Trophoblast cell (in vitro differentiated cells and primary cell): Measurements from ENCODE around the gene CBL.
A peak's percentile ranks its signal among the peaks of the same experiment; 100 is the strongest.

Experiments used
- DNase-seq, 2 donors: peaks; one replicate each; pipeline ENCODE4 v3.0.0-alpha.2; 2016
- H2AFZ ChIP-seq: 2 replicates; pipeline ENCODE4 v1.6.1; 2013; ENCODE audit warnings: low read length, moderate library complexity, mild to moderate bottlenecking; ENCODE audit not compliant: insufficient read depth, poor library complexity
- H2AK5ac ChIP-seq: 2 replicates; pipeline ENCODE4 v1.6.1; 2013; ENCODE audit warnings: mild to moderate bottlenecking, low read length
- H2BK120ac ChIP-seq: 2 replicates; pipeline ENCODE4 v1.6.1; 2013; ENCODE audit warnings: low read length, mild to moderate bottlenecking, moderate library complexity; ENCODE audit not compliant: insufficient read depth, poor library complexity
- H2BK12ac ChIP-seq: 2 replicates; pipeline ENCODE4 v1.6.1; 2013; ENCODE audit warnings: mild to moderate bottlenecking, low read length, moderate library complexity
- H2BK5ac ChIP-seq: 2 replicates; pipeline ENCODE4 v1.6.1; 2013; ENCODE audit warnings: low read length, low read depth, moderate library complexity, mild to moderate bottlenecking; ENCODE audit not compliant: poor library complexity
- H3K14ac ChIP-seq: 2 replicates; pipeline ENCODE4 v1.6.1; 2013; ENCODE audit warnings: mild to moderate bottlenecking, low read length
- H3K18ac ChIP-seq: 2 replicates; pipeline ENCODE4 v1.6.1; 2013; ENCODE audit warnings: mild to moderate bottlenecking, low read length
- H3K23ac ChIP-seq: 2 replicates; pipeline ENCODE4 v1.6.1; 2013; ENCODE audit warnings: low read length
- H3K27ac ChIP-seq: 2 replicates; pipeline ENCODE4 v1.5.1; 2013; ENCODE audit warnings: low read depth, mild to moderate bottlenecking, inconsistent platforms, low read length, moderate library complexity
- H3K27me3 ChIP-seq: 2 replicates; pipeline ENCODE4 v1.6.1; 2013; ENCODE audit warnings: inconsistent platforms, mild to moderate bottlenecking, low read length, moderate library complexity; ENCODE audit not compliant: insufficient read depth
- H3K36me3 ChIP-seq, 2 experiments: 1 replicate in 1 of 2; 2 replicates in 1 of 2; pipeline ENCODE4 v1.6.1; 2013; ENCODE audit warnings: low read length in 2 of 2, mild to moderate bottlenecking in 2 of 2, moderate library complexity in 1 of 2; ENCODE audit not compliant: insufficient read depth in 2 of 2, control insufficient read depth in 1 of 2
- H3K4ac ChIP-seq: 2 replicates; pipeline ENCODE4 v1.6.1; 2013; ENCODE audit warnings: low read depth, mild to moderate bottlenecking, low read length, moderate library complexity
- H3K4me1 ChIP-seq, 2 experiments: 1 replicate in 1 of 2; 2 replicates in 1 of 2; pipeline ENCODE4 v1.6.1; 2013; ENCODE audit warnings: low read length in 2 of 2, mild to moderate bottlenecking in 2 of 2, moderate library complexity in 1 of 2; ENCODE audit not compliant: insufficient read depth in 2 of 2, control insufficient read depth in 1 of 2
- H3K4me2 ChIP-seq: 2 replicates; pipeline ENCODE4 v1.6.1; 2013; ENCODE audit warnings: inconsistent platforms, mild to moderate bottlenecking, low read length, moderate library complexity
- H3K4me3 ChIP-seq: 2 replicates; pipeline ENCODE4 v1.5.1; 2013; ENCODE audit warnings: mild to moderate bottlenecking, low read depth, low read length, inconsistent platforms
- H3K79me1 ChIP-seq: one replicate; pipeline ENCODE4 v1.6.1; 2013; ENCODE audit warnings: low read length
- H3K79me2 ChIP-seq: 2 replicates; pipeline ENCODE4 v1.6.1; 2013; ENCODE audit warnings: low read length, mild to moderate bottlenecking; ENCODE audit not compliant: control insufficient read depth, insufficient read depth, poor library complexity
- H3K9ac ChIP-seq: 2 replicates; pipeline ENCODE4 v1.6.1; 2013; ENCODE audit warnings: mild to moderate bottlenecking, low read length
- H3K9me3 ChIP-seq: 2 replicates; pipeline ENCODE4 v1.6.1; 2013; ENCODE audit warnings: low read depth, mild to moderate bottlenecking, control low read depth, inconsistent platforms, low read length; ENCODE audit not compliant: insufficient read depth
- H4K12ac ChIP-seq: 2 replicates; pipeline ENCODE4 v1.6.1; 2013; ENCODE audit warnings: low read depth, mild to moderate bottlenecking, low read length, moderate library complexity
- H4K8ac ChIP-seq: 2 replicates; pipeline ENCODE4 v1.6.1; 2013; ENCODE audit warnings: low read depth, mild to moderate bottlenecking, low read length, moderate library complexity
- H4K91ac ChIP-seq: one replicate; pipeline ENCODE4 v1.6.1; 2013; ENCODE audit warnings: low read depth, mild to moderate bottlenecking, low read length, moderate library complexity
- WGBS: extraction: QIAGEN DNeasy Blood & Tissue Kit; methylation state at CpG from one replicate; pipeline ENCODE4 v1.1.7; 2013; ENCODE audit warnings: missing lambda C conversion rate; ENCODE audit not compliant: insufficient read length, insufficient coverage; ENCODE audit errors: extremely low coverage; 5-methylcytosine and 5-hydroxymethylcytosine counted together

Gene CBL

DNA sequence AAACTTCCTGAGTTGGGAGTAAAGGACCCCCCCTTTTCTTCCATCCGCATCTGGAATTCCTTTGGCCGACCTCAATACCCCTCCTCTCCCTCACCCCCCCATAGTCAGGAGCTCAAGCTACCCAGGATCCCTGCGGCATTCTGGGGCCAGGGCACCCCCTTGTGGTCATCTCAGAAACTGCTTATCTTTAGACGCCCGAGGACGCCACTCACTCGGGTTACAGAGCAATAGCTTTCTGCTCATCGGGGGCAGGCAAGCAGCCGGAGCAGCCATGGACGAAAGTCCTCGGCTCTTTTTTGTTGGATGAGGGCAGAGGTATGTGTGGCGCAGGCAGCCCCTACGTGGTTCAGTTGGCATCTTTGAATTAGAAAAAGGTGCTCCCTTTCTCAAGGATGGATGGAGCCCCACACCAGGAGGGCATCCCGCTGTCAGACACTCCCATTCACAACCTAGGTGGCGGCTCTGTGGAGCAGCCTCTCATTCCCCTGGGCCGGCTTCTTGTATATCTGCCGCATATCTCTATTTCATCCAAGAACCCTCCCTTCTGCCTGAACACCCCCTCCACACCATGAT is 132.3 kb downstream of the CBL start:
- Histone ChIP-seq H3K18ac (no peak overlapping the region), H3K14ac (no peak overlapping the region), H3K79me1 (peaks cover 13% of the 10 kb centered on the region), H3K9ac (no peak overlapping the region), H3K4me2 (peak overlapping the region; percentile 57), H3K9me3 (peaks cover 2% of the 10 kb centered on the region), H2BK12ac (no peak overlapping the region), H4K91ac (no peak overlapping the region), H3K27ac (peak overlapping the region; percentile 86), H2AK5ac (no peak overlapping the region), H3K79me2 (peaks cover 9% of the 10 kb centered on the region), H3K4me1 (peaks cover 31 to 41% of the 10 kb centered on the region in 2 experiments), H2BK5ac (no peak overlapping the region), H4K12ac (no peak overlapping the region), H3K36me3 (peaks cover 11 to 12% of the 10 kb centered on the region in 2 experiments), H2BK120ac (no peak overlapping the region), H3K4me3 (no peak overlapping the region), H3K27me3 (peaks cover 26% of the 10 kb centered on the region), H2AFZ (no peak overlapping the region), H4K8ac (peak overlapping the region; percentile 68), H3K23ac (no peak overlapping the region), H3K4ac (no peak overlapping the region)
- no CpG with 5 or more reads among the region's 17 CpGs for WGBS
- DNase-seq: peak in 1 of 2 donors; percentile 87

DNA sequence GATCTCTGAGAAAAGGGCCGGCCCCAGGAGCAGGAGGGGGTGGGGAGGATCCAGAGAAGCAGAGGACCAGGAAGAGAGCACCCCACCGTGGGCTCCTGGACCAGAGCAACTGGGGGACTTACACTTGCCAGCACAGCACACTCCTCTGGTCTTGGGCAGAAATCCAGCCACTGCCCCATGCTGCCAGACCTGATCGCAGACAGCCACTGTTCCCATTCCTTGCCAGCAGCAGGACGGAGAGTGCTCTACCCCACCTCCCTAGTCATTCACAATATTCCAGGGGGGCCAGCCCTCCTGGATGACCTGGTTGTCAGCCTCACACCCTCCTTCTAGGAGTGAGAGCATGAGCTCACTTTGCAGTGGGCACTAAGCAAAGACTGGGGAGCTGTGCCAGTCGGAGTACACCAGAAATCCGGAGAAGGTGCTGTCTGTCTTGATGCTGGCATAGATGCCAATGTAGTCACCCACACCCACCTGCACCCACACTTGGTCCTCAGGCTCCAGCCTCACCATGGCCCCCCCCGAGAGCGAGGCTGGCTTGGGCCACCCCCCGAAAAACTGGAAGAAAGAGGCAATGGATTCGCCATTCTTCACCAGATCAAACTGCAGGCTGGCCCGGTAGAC is 132.9 kb downstream of the CBL start:
- Histone ChIP-seq H2BK12ac (no peak overlapping the region), H3K18ac (no peak overlapping the region), H3K4me1 (peaks cover 31 to 41% of the 10 kb centered on the region in 2 experiments), H2BK5ac (no peak overlapping the region), H3K4me2 (peak overlapping the region; percentile 79), H3K79me2 (peaks cover 9% of the 10 kb centered on the region), H3K23ac (no peak overlapping the region), H3K79me1 (peaks cover 10% of the 10 kb centered on the region), H3K9ac (no peak overlapping the region), H3K27me3 (peaks cover 26% of the 10 kb centered on the region), H4K91ac (peak overlapping the region; percentile 25), H3K14ac (no peak overlapping the region), H3K9me3 (peaks cover 2% of the 10 kb centered on the region), H4K8ac (no peak overlapping the region), H3K36me3 (peaks cover 11 to 12% of the 10 kb centered on the region in 2 experiments), H2AFZ (no peak overlapping the region), H4K12ac (no peak overlapping the region), H2BK120ac (no peak overlapping the region), H3K4ac (no peak overlapping the region), H3K27ac (no peak overlapping the region), H2AK5ac (peak overlapping the region; percentile 1), H3K4me3 (peak overlapping the region; percentile 57)
- no peak for DNase-seq
- no CpG with 5 or more reads among the region's 11 CpGs for WGBS

DNA sequence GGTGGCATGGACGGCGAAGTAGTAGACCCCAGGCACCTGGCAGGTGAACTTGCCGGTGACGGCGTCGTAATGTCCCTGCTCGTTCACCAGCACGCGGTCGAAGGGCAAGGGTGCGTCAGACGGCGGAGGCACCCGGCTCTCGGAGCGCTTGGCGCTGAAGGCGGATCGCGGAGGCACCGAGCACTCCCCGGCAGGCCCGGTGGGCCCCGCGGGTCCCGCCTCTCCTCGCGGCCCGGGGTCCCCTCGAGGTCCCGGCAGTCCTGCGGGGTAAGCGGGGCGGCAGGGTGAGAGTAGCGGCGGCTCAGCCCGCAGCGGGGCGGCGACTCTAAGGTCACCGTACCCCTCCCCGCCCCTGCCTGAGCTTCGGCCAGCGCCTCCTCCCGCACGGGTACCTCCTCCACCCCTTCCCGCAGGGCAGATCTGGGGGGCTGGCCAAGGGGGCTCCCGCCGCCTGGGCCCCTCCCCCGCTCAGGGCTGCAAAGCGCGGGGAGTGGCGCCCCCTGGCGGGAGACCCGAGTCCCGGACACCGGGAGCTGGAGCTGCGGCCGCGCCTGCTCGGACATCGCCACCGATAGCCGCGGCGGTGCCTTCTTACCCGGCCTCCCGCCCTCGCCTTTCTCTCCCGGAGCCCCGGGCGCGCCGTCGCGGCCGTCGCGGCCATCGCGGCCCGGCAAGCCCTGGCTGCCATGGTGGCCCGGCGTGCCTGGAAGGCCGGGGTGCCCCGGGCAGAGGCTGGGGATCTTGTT is 133.6 kb downstream of the CBL start:
- peak overlapping the region; percentile 37 for H2BK120ac ChIP-seq
- H3K4me2 ChIP-seq: peak overlapping the region; percentile 79
- peaks cover 26% of the 10 kb centered on the region for H3K27me3 ChIP-seq
- no CpG with 5 or more reads among the region's 86 CpGs for WGBS
- no peak overlapping the region for H3K23ac ChIP-seq
- peaks cover 5% of the 10 kb centered on the region for H3K79me2 ChIP-seq
- peak overlapping the region; percentile 75 for H4K8ac ChIP-seq
- H2BK12ac ChIP-seq: peak overlapping the region; percentile 18
- H3K9me3 ChIP-seq: peaks cover 2% of the 10 kb centered on the region
- no peak overlapping the region for H3K9ac ChIP-seq
- H2BK5ac ChIP-seq: no peak overlapping the region
- H3K27ac ChIP-seq: no peak overlapping the region
- H3K18ac ChIP-seq: peak overlapping the region; percentile 27
- H2AFZ ChIP-seq: peak overlapping the region; percentile 48
- H3K36me3 ChIP-seq: peaks cover 11 to 12% of the 10 kb centered on the region in 2 experiments
- peaks cover 31 to 41% of the 10 kb centered on the region in 2 experiments for H3K4me1 ChIP-seq
- no peak overlapping the region for H3K4ac ChIP-seq
- H3K4me3 ChIP-seq: peak overlapping the region; percentile 57
- peak in 1 of 2 donors; percentile 63 for DNase-seq
- H4K91ac ChIP-seq: peak overlapping the region; percentile 25
- H4K12ac ChIP-seq: peak overlapping the region; percentile 75
- H3K79me1 ChIP-seq: peaks cover 7% of the 10 kb centered on the region
- peak overlapping the region; percentile 57 for H3K14ac ChIP-seq
- peak overlapping the region; percentile 1 for H2AK5ac ChIP-seq

DNA sequence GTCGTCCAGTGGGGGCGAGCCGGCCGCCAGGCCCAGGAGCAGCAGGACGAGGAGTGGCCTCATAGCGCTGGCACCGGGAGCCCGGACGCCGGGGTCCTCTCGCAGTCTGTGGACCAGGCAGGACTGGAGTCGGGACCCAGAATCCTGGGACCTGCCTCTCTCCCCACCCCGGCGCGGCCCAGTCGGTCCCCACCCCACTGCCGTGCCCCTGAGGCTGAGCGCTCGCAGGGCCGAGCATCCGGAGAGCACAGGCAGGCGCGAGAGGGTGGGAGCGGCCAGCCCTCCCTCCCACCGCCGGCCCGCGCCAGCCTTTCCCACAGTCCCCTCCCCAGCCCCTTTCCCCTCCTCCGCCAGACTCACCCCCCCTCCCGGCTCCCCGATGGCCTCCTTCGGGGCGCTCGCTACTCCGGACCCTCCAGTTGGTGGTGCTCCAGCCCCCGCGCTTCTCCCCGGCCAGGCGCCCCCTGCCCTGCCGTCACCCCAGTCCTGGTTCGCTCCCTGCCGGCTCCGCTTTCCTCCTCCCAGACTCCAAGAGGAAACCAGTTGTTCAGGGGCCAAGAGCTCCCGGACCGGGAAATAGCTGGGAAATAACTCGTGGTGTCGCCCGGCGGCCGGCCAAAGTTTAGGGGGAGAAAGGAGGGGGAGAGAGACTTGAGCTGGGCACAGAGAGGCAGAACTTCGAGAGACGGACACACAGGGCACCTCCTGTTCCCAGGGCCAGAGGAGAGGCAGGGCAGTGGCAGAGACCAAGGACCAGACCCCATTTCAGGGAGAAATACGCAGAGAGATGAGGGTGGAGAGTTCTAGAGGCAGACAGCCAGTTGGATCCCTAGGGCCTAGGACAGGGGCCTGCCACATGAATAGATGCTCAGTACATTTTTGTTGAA is 134.4 kb downstream of the CBL start, which contains the start of gene C1QTNF5:
Gene C1QTNF5, minus strand, starts transcription at position 549 of the 887 bp plus-strand sequence. Its CDS starts 486 bp downstream, at position 63.
- Histone ChIP-seq H3K18ac (peak within 1 kb of the TSS; percentile 27), H3K36me3 (peaks cover 11 to 12% of the 10 kb centered on the region in 2 experiments), H2BK12ac (peak within 1 kb of the TSS; percentile 18), H3K4ac (no peak within 1 kb of the TSS), H3K27me3 (peaks cover 26% of the 10 kb centered on the region), H3K79me1 (peaks cover 7% of the 10 kb centered on the region), H3K9me3 (peaks cover 2% of the 10 kb centered on the region), H4K91ac (peak within 1 kb of the TSS; percentile 25), H3K9ac (no peak within 1 kb of the TSS), H3K4me3 (peak within 1 kb of the TSS; percentile 57), H2BK5ac (no peak within 1 kb of the TSS), H2AFZ (peak within 1 kb of the TSS; percentile 48), H3K23ac (no peak within 1 kb of the TSS), H3K14ac (peak within 1 kb of the TSS; percentile 57), H4K8ac (peak within 1 kb of the TSS; percentile 75), H3K4me2 (peak within 1 kb of the TSS; percentile 79), H2BK120ac (peak within 1 kb of the TSS; percentile 37), H3K27ac (no peak within 1 kb of the TSS), H4K12ac (peak within 1 kb of the TSS; percentile 75), H2AK5ac (no peak within 1 kb of the TSS), H3K79me2 (peaks cover 3% of the 10 kb centered on the region), H3K4me1 (peaks cover 24 to 33% of the 10 kb centered on the region in 2 experiments)
- DNase-seq: no peak
- no CpG with 5 or more reads among the region's 53 CpGs for WGBS
